ENCODE measurements around the gene TSPYL4.

Gene TSPYL4

DNA sequence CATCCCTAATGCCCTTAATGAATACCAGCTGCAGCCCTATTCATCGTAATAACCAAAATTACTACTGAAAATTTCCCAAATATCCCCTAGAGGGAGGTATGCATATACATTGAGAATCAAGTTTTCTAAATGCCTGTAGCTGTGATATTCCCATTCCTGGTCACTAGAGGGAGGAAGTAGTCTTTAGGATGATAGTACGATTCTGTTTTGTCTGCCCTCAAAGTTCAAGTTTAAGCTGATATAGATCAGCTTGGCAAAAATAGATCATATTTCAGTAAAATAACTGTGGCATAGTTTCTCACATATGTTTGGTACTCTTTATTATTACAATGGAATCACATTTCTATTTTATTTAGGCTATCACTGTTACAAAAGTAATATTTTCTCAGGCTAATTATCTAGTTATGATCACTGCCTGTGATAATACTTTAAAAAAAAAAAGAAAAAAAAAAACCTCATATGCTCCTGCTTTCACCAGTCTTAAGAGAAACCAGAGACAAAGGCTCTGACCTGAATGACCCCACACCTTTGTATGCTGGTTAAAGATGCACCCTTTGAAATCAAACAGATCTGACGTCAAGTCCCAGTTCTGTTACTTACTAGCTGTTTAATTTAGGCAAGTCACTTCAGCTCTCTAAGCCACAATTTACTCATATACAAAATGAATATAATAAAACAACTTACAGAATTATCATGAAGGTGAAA lies 14.9 kb upstream of the TSPYL4 start:
- no peak for DNase-seq

GRCh38 chr6:116267836-116268588 lies 14.1 kb upstream of the TSPYL4 start:
- no peak for DNase-seq

GRCh38 chr6:116266803-116267202 lies 12.9 kb upstream of the TSPYL4 start:
- DNase-seq: no peak

- DNase-seq: no peak
Measured at GRCh38 chr6:116265041-116265829, 11.4 kb upstream of the TSPYL4 start.

- DNase-seq: no peak
Measured at GRCh38 chr6:116263353-116263752, 9.5 kb upstream of the TSPYL4 start.

GRCh38 chr6:116258520-116258919 lies 4.6 kb upstream of the TSPYL4 start:
- no peak for DNase-seq

- no peak for DNase-seq
Measured at GRCh38 chr6:116256694-116257093, 2.8 kb upstream of the TSPYL4 start.

- no peak for DNase-seq
Measured at GRCh38 chr6:116255246-116255800, 1.4 kb upstream of the TSPYL4 start.

GRCh38 chr6:116254297-116255056 lies 602 bp upstream of the TSPYL4 start:
- no peak for DNase-seq

DNA sequence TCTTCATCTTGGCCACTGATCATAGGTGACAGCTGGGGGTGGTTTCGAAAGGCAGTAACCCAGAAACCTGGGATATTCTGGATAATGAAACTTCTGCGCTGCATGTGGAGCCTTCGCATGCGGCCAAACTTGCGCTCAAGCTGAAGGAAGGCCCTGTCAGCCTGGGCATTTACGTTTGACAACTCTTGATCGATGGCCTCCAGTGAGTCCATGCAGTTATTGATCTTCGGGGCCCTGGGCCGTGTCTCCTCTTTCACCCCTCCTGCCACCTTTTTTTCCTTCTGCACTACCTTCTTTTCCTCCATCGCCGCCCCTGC lies 729 bp downstream of the TSPYL4 start:
- DNase-seq: no peak

DNA sequence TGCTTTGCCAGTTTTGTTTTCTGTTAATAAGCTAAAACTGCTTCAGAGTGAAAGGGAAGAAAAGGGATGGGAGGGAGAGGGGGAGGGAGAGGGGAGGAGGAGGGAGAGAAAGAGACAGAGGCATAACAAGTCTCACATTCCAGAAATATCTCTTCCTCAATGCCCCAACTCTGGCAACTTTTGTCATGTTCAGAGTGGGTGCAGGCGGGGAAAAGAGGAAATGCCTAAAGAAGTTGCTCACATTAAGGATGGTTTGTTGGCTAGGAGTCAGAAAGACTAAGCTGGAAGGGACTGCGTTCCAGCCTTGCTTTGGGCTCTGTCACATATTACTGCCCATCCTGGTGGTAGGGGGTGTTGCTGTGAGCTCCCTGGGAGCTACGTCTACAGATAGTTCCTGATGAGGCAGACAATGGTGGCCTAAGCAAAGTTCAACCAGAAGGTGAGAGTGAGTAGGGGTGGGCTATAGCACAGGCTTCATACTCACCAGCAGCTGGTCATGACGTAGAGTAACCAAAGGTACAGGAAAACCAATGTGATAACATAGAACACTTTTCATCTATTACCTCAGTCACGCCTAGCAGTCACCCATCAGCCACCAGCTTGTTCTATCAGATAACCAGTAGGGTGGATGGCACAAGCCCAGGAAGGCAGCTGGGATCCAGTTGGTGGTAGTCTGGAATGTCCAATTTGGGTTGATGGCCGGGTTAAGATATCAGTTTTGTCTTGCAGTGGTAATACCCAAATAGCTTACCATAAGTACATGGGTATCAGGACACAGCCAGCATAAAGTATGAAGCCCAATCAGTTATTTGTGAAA lies 2.1 kb downstream of the TSPYL4 start:
- no peak for DNase-seq

DNA sequence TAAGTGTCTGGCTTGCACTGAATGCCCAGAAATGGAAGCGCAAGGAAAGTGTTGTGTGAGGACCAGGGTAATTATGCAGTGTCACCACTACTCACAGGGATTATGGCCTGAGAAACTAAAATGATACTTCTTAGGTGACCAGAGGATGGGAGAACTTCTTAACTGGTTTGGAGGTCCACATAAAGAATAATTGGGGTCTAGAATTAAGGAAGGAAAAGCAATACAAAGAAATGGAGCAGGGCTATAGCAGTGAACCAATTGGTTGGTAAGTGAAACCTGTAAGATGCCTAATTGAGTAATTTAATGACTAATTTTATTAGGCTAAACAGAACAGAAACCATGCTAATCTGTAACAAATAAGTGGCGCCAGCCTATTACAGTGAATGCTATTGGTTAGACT lies 5.3 kb downstream of the TSPYL4 start:
- no peak for DNase-seq

GRCh38 chr6:116247285-116247684 lies 6.6 kb downstream of the TSPYL4 start:
- no peak for DNase-seq

DNA sequence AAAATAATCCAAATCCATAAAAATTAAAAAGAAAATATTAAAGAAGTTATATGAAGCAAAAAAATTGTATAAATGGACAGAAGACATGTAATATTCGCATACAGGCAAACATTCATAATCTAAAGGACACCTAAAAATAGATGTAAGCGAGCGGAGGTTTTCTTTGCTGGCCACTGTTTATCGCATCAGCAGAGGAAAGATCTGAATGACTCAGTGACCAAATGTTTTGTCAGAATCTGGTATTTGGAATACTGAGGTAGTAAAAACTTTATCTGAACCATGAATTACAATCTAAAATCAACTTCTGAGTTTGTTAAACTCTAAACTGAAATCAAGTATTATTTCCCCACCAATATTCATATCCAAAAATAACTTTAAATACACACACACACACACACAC lies 7.8 kb downstream of the TSPYL4 start:
- no peak for DNase-seq

GRCh38 chr6:116244284-116244683 lies 9.6 kb downstream of the TSPYL4 start:
- DNase-seq: no peak

DNA sequence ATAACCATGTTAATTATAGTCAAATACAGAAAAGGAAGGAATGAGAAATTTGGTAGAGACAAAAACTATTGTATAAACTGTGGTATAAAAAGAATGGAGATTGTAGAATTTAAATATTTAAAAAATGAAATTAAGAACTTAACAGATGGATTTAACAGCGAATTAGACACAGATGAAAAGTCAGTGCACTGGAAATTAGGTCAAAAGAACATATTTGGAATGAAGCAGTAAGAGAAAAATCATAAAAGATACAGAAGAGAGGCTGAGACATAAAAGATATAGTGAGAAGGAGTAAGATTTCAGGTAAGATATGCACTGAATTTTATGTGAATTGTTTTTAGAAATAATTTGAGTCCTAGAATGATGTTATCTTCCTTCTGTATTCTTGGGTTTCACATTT lies 14.0 kb downstream of the TSPYL4 start:
- no peak for DNase-seq

DNA sequence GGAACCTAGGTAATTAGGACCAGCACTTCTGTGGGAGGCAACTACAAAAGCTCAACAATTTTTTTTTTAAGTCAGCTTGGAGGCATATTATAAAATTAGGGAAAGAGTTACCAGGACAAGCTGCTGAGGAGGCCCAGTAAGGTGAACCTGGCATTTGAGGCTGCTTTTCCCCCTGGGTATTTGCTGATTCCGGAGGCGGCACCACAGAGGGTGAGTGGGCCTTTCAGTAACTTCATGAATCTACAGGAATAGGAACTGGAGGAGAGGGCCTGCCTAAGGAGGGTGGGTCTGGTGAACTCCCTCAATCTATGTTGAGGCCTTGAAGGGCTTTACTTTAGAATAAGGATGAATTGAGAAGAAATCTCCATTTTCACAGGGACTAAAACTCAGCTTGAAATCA lies 14.6 kb downstream of the TSPYL4 start:
- DNase-seq: no peak

GRCh38 chr6:116238083-116238482 lies 15.8 kb downstream of the TSPYL4 start:
- no peak for DNase-seq

- no peak for DNase-seq
Measured at GRCh38 chr6:116234689-116235088, 19.2 kb downstream of the TSPYL4 start.

DNA sequence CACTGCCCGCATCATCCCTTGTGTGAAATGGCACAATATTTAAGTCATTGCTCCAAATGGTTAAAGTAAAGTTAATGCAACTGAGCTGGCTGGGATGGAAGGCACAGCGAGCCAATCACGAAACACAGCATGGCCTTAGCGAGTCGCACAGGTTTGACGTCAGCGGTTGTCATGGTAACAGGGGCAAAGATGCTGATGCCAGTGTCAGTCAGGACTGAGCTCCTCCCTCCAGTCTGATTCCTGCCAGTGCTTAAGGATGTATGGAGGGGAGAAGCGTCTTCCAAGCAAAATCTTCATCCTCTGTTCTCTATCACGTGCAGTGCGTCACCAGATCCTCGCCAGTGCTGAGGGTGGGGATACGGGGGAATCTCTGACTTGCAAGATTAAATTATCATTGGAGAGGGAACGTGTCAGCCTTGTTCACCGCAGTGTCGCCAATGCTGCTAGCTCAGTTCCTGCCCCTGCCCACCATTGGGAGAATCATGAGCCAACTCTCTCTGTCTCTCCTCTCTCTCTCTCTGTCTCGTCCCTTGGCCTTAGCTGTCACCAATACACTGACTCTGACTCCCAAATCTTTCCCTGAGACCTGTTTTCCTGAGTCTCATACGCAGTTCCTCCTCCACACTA lies 24.5 kb downstream of the TSPYL4 start:
- no peak for DNase-seq

DNA sequence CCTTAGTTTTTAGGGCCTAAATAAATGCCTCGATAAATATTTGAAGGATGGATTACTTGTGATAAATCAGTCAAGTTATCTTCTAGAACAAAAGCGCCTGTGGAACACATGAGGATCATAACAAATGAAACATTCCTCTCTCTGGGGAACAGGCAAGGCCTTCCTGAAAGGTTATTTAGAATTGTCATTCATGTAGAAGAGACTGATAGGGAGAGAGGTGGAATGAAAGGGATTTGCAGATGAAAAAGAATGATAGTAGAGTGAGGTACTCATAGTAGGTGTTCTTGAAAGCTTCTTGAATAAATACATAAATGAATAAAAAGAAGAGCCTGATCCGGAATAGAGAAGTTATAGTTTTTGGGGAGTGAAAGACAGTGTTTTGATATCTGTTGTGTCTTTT lies 30.5 kb downstream of the TSPYL4 start:
- no peak for DNase-seq

- DNase-seq: no peak
Measured at GRCh38 chr6:116221911-116222310, 32.0 kb downstream of the TSPYL4 start.
